ENCODE measurements around the gene TOX2.
"Not testable (repeated sequence)": the region's sequence is repeated elsewhere in the genome, so short reads cannot be mapped to it uniquely, and the experiment has no call there.

The TOX2 gene

GRCh38 chr20:44041001-44041400 lies 126.3 kb downstream of the TOX2 start:
- H3K4me1 ChIP-seq (ENCODE audit: control insufficient read depth in 1 of 2, insufficient read depth in 2 of 2, low read length in 2 of 2): no peaks in the 10 kb centered on the region
- H3K4me3 ChIP-seq (ENCODE audit: low read depth in 1 of 2, low read length in 2 of 2): no peak overlapping the region
- H3K27me3 ChIP-seq (ENCODE audit: low read depth, low read length): no peaks in the 10 kb centered on the region
- no peak overlapping the region for H3K27ac ChIP-seq (ENCODE audit: low read length)
- no peaks in the 10 kb centered on the region for H3K36me3 ChIP-seq (ENCODE audit: control insufficient read depth in 1 of 2, insufficient read depth in 2 of 2, low read length in 2 of 2)
- H3K9me3 ChIP-seq (ENCODE audit: control insufficient read depth in 1 of 2, low read length in 2 of 2): no peaks in the 10 kb centered on the region

- H3K4me1 ChIP-seq (ENCODE audit: control insufficient read depth in 1 of 2, insufficient read depth in 2 of 2, low read length in 2 of 2); H3K9me3 ChIP-seq (ENCODE audit: control insufficient read depth in 1 of 2, low read length in 2 of 2); H3K4me3 ChIP-seq (ENCODE audit: low read depth in 1 of 2, low read length in 2 of 2); H3K27ac ChIP-seq (ENCODE audit: low read length); H3K27me3 ChIP-seq (ENCODE audit: low read depth, low read length); H3K36me3 ChIP-seq (ENCODE audit: control insufficient read depth in 1 of 2, insufficient read depth in 2 of 2, low read length in 2 of 2): not testable (repeated sequence)
These were observed 130.1 kb downstream of the TOX2 start for GRCh38 chr20:44044712-44045111.

GRCh38 chr20:44050327-44050726 lies 135.7 kb downstream of the TOX2 start:
- H3K4me3 ChIP-seq (ENCODE audit: low read depth in 1 of 2, low read length in 2 of 2): no peak overlapping the region
- H3K27ac ChIP-seq (ENCODE audit: low read length): no peak overlapping the region
- H3K27me3 ChIP-seq (ENCODE audit: low read depth, low read length): no peaks in the 10 kb centered on the region
- H3K36me3 ChIP-seq (ENCODE audit: control insufficient read depth in 1 of 2, insufficient read depth in 2 of 2, low read length in 2 of 2): no peaks in the 10 kb centered on the region
- H3K4me1 ChIP-seq (ENCODE audit: control insufficient read depth in 1 of 2, insufficient read depth in 2 of 2, low read length in 2 of 2): no peaks in the 10 kb centered on the region
- H3K9me3 ChIP-seq (ENCODE audit: control insufficient read depth in 1 of 2, low read length in 2 of 2): no peaks in the 10 kb centered on the region

DNA sequence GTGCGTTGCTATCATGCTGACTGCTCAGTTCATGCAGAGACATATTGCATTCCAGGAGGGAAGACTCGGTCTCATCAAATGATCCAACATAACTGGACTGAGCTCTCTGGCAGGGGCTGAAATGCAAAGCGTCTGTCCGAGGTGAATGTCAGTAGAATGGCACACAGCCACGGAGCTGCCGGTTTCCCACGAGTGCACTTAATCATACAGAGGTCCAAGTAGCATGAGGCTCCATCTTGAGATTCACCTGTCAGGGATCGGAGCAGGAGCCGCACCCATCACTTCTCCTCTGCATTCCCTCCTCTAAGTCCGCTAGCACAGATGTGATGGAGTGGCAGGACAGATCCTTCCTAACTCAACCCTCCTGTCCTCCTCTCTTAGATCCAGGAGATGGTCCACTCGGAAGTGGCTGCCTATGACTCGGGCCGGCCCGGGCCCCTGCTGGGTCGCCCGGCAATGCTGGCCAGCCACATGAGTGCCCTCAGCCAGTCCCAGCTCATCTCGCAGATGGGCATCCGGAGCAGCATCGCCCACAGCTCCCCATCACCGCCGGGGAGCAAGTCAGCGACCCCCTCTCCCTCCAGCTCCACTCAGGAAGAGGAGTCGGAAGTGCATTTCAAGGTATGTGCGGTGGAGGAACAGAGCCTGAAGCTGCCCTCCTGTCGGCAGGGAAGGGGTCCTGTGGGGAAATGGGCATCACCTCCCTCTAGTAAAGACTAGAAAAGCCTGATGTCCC lies 136.4 kb downstream of the TOX2 start:
- H3K4me3 ChIP-seq (ENCODE audit: low read depth in 1 of 2, low read length in 2 of 2): no peak overlapping the region
- H3K36me3 ChIP-seq (ENCODE audit: control insufficient read depth in 1 of 2, insufficient read depth in 2 of 2, low read length in 2 of 2): no peaks in the 10 kb centered on the region
- no peak overlapping the region for H3K27ac ChIP-seq (ENCODE audit: low read length)
- H3K4me1 ChIP-seq (ENCODE audit: control insufficient read depth in 1 of 2, insufficient read depth in 2 of 2, low read length in 2 of 2): no peaks in the 10 kb centered on the region
- H3K9me3 ChIP-seq (ENCODE audit: control insufficient read depth in 1 of 2, low read length in 2 of 2): no peaks in the 10 kb centered on the region
- H3K27me3 ChIP-seq (ENCODE audit: low read depth, low read length): no peaks in the 10 kb centered on the region

GRCh38 chr20:44051661-44052000 lies 137.0 kb downstream of the TOX2 start:
- H3K27ac ChIP-seq (ENCODE audit: low read length): no peak overlapping the region
- no peak overlapping the region for H3K4me3 ChIP-seq (ENCODE audit: low read depth in 1 of 2, low read length in 2 of 2)
- no peaks in the 10 kb centered on the region for H3K4me1 ChIP-seq (ENCODE audit: control insufficient read depth in 1 of 2, insufficient read depth in 2 of 2, low read length in 2 of 2)
- H3K27me3 ChIP-seq (ENCODE audit: low read depth, low read length): no peaks in the 10 kb centered on the region
- H3K9me3 ChIP-seq (ENCODE audit: control insufficient read depth in 1 of 2, low read length in 2 of 2): no peaks in the 10 kb centered on the region
- no peaks in the 10 kb centered on the region for H3K36me3 ChIP-seq (ENCODE audit: control insufficient read depth in 1 of 2, insufficient read depth in 2 of 2, low read length in 2 of 2)

DNA sequence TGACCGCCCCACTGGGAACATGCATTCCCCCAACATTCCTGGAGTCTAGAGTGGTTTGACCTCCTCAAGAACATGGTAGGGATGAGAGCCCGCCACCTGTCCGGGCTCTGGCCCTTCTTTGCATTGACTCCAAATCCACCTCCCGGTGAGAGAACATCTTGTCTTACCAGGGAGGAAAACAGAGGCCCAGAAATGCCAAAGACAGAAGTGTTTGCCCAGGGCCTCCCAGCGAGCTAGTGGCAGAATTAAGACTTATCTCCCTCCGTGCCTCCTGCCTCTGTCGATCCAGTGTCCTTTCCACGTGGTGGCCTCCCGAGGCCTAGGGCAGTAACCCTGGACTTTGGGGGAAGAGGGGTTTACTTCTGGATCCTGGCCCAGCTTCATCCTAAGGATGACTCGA lies 137.5 kb downstream of the TOX2 start:
- no peak overlapping the region for H3K27ac ChIP-seq (ENCODE audit: low read length)
- H3K36me3 ChIP-seq (ENCODE audit: control insufficient read depth in 1 of 2, insufficient read depth in 2 of 2, low read length in 2 of 2): no peaks in the 10 kb centered on the region
- no peaks in the 10 kb centered on the region for H3K4me1 ChIP-seq (ENCODE audit: control insufficient read depth in 1 of 2, insufficient read depth in 2 of 2, low read length in 2 of 2)
- H3K9me3 ChIP-seq (ENCODE audit: control insufficient read depth in 1 of 2, low read length in 2 of 2): no peaks in the 10 kb centered on the region
- H3K27me3 ChIP-seq (ENCODE audit: low read depth, low read length): no peaks in the 10 kb centered on the region
- H3K4me3 ChIP-seq (ENCODE audit: low read depth in 1 of 2, low read length in 2 of 2): no peak overlapping the region

- H3K9me3 ChIP-seq (ENCODE audit: control insufficient read depth in 1 of 2, low read length in 2 of 2): no peaks in the 10 kb centered on the region
- no peaks in the 10 kb centered on the region for H3K36me3 ChIP-seq (ENCODE audit: control insufficient read depth in 1 of 2, insufficient read depth in 2 of 2, low read length in 2 of 2)
- no peaks in the 10 kb centered on the region for H3K4me1 ChIP-seq (ENCODE audit: control insufficient read depth in 1 of 2, insufficient read depth in 2 of 2, low read length in 2 of 2)
- no peaks in the 10 kb centered on the region for H3K27me3 ChIP-seq (ENCODE audit: low read depth, low read length)
- no peak overlapping the region for H3K27ac ChIP-seq (ENCODE audit: low read length)
- no peak overlapping the region for H3K4me3 ChIP-seq (ENCODE audit: low read depth in 1 of 2, low read length in 2 of 2)
These were observed 138.4 kb downstream of the TOX2 start for GRCh38 chr20:44053046-44053445.

DNA sequence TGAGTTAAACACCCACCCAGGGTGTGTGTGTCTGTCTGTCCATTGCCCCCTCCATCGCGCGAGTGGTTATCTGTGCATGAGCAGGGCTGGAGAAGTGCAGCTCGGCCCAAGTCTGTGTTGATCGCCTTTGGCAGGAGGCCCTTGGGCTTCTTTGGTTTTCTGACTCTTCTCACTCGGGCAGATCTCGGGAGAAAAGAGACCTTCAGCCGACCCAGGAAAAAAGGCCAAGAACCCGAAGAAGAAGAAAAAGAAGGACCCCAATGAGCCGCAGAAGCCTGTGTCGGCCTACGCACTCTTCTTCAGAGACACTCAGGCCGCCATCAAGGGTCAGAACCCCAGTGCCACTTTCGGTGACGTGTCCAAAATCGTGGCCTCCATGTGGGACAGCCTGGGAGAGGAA lies 139.5 kb downstream of the TOX2 start:
- Histone ChIP-seq H3K27ac (ENCODE audit: low read length) (no peak overlapping the region), H3K9me3 (ENCODE audit: control insufficient read depth in 1 of 2, low read length in 2 of 2) (no peaks in the 10 kb centered on the region), H3K36me3 (ENCODE audit: control insufficient read depth in 1 of 2, insufficient read depth in 2 of 2, low read length in 2 of 2) (no peaks in the 10 kb centered on the region), H3K4me3 (ENCODE audit: low read depth in 1 of 2, low read length in 2 of 2) (no peak overlapping the region), H3K27me3 (ENCODE audit: low read depth, low read length) (no peaks in the 10 kb centered on the region), H3K4me1 (ENCODE audit: control insufficient read depth in 1 of 2, insufficient read depth in 2 of 2, low read length in 2 of 2) (no peaks in the 10 kb centered on the region)

- Histone ChIP-seq H3K27me3 (ENCODE audit: low read depth, low read length) (no peaks in the 10 kb centered on the region), H3K9me3 (ENCODE audit: control insufficient read depth in 1 of 2, low read length in 2 of 2) (no peaks in the 10 kb centered on the region), H3K27ac (ENCODE audit: low read length) (no peak overlapping the region), H3K36me3 (ENCODE audit: control insufficient read depth in 1 of 2, insufficient read depth in 2 of 2, low read length in 2 of 2) (no peaks in the 10 kb centered on the region), H3K4me3 (ENCODE audit: low read depth in 1 of 2, low read length in 2 of 2) (no peak overlapping the region), H3K4me1 (ENCODE audit: control insufficient read depth in 1 of 2, insufficient read depth in 2 of 2, low read length in 2 of 2) (no peaks in the 10 kb centered on the region)
These were observed 140.2 kb downstream of the TOX2 start for GRCh38 chr20:44054849-44055248.

DNA sequence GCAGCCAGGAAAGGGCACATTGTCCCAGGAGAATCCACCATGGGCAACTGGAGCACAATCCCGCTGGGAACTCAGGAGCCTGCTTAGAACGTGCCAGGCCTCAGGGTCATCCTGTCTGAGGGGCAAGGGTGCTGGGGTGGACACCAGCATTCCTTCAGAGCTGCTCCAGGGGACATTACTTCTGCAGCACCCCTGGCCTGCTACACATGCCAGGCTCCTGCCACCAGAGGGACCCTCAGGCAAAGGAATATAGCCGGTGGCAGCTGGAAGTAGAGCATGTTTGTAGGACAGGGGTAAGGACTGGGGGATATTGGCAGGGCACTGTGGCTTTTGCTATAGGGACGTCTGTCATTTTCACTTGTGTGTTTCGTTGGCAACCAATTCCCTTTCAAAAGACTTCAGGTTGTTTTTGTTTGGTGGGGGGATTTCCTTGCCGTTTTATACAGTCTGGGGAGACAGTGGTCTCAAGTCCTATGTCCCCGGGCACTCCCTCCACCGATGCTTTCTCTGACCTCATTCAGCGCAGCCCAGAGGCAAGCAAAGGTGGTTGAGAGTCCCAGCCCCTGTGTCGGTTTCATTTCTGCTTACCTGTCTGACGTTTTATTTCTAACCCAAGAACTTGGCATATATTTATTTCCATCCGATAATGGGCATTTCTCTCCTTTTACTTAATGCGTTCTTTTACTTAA lies 141.5 kb downstream of the TOX2 start:
- no peaks in the 10 kb centered on the region for H3K27me3 ChIP-seq (ENCODE audit: low read depth, low read length)
- no peaks in the 10 kb centered on the region for H3K4me1 ChIP-seq (ENCODE audit: control insufficient read depth in 1 of 2, insufficient read depth in 2 of 2, low read length in 2 of 2)
- H3K9me3 ChIP-seq (ENCODE audit: control insufficient read depth in 1 of 2, low read length in 2 of 2): no peaks in the 10 kb centered on the region
- H3K36me3 ChIP-seq (ENCODE audit: control insufficient read depth in 1 of 2, insufficient read depth in 2 of 2, low read length in 2 of 2): no peaks in the 10 kb centered on the region
- no peak overlapping the region for H3K4me3 ChIP-seq (ENCODE audit: low read depth in 1 of 2, low read length in 2 of 2)
- H3K27ac ChIP-seq (ENCODE audit: low read length): no peak overlapping the region

DNA sequence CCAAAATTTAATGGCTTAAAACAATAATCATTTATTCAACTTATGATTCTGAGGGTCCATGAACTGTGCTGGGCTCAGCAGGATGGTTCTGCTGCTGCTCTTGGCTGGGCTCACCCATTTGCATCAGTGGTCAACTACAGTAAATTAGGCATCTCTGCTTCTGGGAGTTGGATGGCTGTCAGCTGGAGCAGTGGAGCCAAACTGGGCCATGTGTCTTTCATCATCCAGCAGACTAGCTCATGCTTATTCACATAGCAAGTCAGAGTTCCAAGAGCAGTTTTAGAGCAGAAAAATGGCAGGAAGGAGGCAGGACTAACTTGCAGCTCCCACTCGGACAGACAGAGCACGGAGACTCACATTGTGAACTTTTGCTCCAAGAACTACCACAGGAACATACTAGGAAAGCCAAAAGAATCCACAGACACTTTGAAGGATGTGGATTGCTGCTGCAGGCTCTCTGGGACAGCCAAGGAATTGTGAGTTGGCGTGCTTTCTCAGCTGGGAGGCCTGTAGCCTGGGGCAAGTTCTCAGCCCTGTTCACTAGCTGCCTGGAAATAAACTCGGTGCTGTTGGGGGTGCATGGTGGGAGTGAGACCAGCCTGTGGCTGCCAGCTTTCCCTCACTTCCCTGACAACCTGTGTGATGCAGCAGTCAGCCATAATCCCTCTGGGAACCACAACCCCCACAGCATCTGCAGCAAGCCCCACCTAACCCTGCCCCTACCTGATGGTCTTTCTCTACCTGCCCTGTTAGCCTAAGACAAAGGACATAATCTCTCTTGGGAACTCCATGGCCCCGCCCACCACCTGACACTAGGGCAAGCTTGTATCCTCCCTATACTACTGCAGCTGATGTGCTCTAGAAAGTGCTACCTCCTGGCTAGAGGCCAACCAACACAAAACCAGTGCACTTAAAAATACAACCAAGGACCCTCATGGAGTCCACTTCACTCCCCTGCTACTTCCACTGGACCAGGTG lies 143.3 kb downstream of the TOX2 start:
- H3K9me3 ChIP-seq (ENCODE audit: control insufficient read depth in 1 of 2, low read length in 2 of 2): no peaks in the 10 kb centered on the region
- no peak overlapping the region for H3K4me3 ChIP-seq (ENCODE audit: low read depth in 1 of 2, low read length in 2 of 2)
- H3K27ac ChIP-seq (ENCODE audit: low read length): no peak overlapping the region
- H3K4me1 ChIP-seq (ENCODE audit: control insufficient read depth in 1 of 2, insufficient read depth in 2 of 2, low read length in 2 of 2): no peaks in the 10 kb centered on the region
- H3K27me3 ChIP-seq (ENCODE audit: low read depth, low read length): no peaks in the 10 kb centered on the region
- H3K36me3 ChIP-seq (ENCODE audit: control insufficient read depth in 1 of 2, insufficient read depth in 2 of 2, low read length in 2 of 2): no peaks in the 10 kb centered on the region
